Duodenal mucosa (tissue), 2 donors: ENCODE measurements around the gene DIP2C.

ENCODE experiments used
- H3K27ac ChIP-seq: one replicate; pipeline ENCODE4 v1.7.0; 2013; ENCODE audit warnings: low read depth, low read length
- H3K27me3 ChIP-seq, 2 donors: one replicate each; pipeline ENCODE4 v1.7.0; 2013; ENCODE audit warnings: low read length in 2 of 2, control low read depth in 1 of 2; ENCODE audit not compliant: insufficient read depth in 2 of 2, control insufficient read depth in 1 of 2
- H3K36me3 ChIP-seq, 2 donors: one replicate each; pipeline ENCODE4 v1.7.0; 2013; ENCODE audit warnings: low read length in 2 of 2, control low read depth in 1 of 2; ENCODE audit not compliant: insufficient read depth in 2 of 2, control insufficient read depth in 1 of 2
- H3K4me1 ChIP-seq, 2 donors: one replicate each; pipeline ENCODE4 v1.7.0; 2013; ENCODE audit warnings: low read length in 2 of 2, control low read depth in 1 of 2; ENCODE audit not compliant: insufficient read depth in 2 of 2, control insufficient read depth in 1 of 2
- H3K4me3 ChIP-seq, 2 donors: one replicate each; pipeline ENCODE4 v1.7.0; 2013; ENCODE audit warnings: low read length in 2 of 2, low read depth in 1 of 2
- H3K9ac ChIP-seq, 2 donors: one replicate each; pipeline ENCODE4 v1.7.0; 2013; ENCODE audit warnings: low read length in 2 of 2, low read depth in 1 of 2
- H3K9me3 ChIP-seq, 2 donors: one replicate each; pipeline ENCODE4 v1.7.0; 2013; ENCODE audit warnings: low read length in 2 of 2, control low read depth in 1 of 2; ENCODE audit not compliant: control insufficient read depth in 1 of 2

The DIP2C gene

DNA sequence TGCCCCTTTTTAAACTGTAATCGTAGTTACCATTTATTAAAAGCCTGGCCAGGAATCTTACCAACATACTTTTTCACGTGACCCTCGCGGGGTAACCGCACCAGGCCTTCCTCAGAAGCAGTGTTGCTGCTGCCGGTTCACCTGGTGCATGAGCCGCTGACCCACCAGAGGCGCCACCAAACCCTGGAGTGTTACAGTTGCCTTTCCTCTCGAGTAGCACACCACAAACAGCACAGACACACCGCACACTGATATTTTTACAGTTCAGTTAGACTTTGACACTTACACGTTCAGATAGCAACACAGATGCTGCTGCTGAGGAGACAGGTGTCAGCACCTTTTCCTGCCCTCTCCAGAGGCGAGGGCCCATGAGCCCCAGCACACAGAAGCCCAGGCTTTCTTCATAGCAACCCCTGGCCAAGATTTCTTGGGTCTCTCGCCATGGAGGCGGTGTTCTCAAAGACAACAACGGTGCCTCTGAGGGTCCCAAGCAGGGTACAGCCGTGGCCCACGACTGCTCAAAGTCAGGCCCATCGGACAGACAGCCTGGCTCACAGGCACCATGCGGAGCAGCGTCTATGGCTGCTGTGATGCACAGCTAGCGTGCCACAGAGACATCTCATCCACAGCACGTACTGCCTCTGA lies 123.1 kb downstream of the DIP2C start:
- no peak overlapping the region for H3K27ac ChIP-seq
- H3K9me3 ChIP-seq = peaks cover 8 to 13% of the 10 kb centered on the region in 2 donors
- H3K36me3 ChIP-seq = no peaks in the 10 kb centered on the region
- H3K27me3 ChIP-seq = no peaks in the 10 kb centered on the region
- peaks cover under 1 to 7% of the 10 kb centered on the region in 2 donors for H3K4me1 ChIP-seq
- H3K4me3 ChIP-seq = no peak overlapping the region
- H3K9ac ChIP-seq = no peak overlapping the region

DNA sequence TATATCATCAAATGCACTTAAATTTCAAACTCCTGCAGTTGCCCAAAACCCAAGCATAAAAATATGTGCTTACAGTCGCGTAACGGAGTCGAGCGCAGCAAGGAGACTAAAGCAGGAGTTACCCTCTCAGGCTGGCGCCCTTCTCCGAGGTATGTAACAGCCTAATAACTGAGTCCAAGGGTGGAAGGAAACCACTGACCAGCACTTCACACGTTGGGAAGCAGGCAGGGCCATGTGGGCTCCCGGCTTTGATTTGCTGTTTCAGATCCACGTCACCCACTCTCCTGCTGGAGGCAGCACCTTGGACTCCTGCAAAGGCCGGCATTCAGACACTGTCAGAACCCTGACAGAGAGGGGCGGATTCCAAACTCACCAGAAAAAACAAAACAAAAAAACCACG lies 123.8 kb downstream of the DIP2C start:
- Histone ChIP-seq H3K4me3 (no peak overlapping the region), H3K27ac (no peak overlapping the region), H3K27me3 (no peaks in the 10 kb centered on the region)

DNA sequence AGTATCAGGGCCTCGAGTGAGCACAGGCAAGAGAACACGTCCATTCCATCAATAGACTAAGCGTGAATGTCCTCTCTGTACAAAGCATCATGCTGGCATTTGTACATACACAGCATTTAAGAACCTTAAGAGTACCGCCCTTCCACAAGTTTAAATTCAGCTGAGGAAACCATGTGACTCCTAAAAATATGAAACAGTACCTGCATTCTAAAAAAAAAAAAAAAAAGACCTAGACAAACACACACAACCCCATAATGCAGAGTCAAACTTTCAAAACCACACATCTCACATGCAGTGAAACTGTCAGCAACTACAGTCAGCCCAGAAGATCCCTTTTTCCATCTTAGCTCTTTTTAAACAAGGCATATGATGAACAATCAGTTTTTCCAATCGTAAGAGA lies 124.3 kb downstream of the DIP2C start:
- Histone ChIP-seq H3K9ac (no peak overlapping the region), H3K4me3 (no peak overlapping the region), H3K36me3 (no peaks in the 10 kb centered on the region), H3K27ac (no peak overlapping the region), H3K4me1 (peaks cover 10 to 12% of the 10 kb centered on the region in 2 donors), H3K9me3 (peaks cover 8 to 11% of the 10 kb centered on the region in 2 donors), H3K27me3 (no peaks in the 10 kb centered on the region)

More for the DNA sequence above, 123.8 kb downstream of the DIP2C start:
- Histone ChIP-seq H3K9ac (no peak overlapping the region), H3K9me3 (peaks cover 8 to 13% of the 10 kb centered on the region in 2 donors), H3K4me1 (peaks cover 7% of the 10 kb centered on the region in 2 donors), H3K36me3 (no peaks in the 10 kb centered on the region)

DNA sequence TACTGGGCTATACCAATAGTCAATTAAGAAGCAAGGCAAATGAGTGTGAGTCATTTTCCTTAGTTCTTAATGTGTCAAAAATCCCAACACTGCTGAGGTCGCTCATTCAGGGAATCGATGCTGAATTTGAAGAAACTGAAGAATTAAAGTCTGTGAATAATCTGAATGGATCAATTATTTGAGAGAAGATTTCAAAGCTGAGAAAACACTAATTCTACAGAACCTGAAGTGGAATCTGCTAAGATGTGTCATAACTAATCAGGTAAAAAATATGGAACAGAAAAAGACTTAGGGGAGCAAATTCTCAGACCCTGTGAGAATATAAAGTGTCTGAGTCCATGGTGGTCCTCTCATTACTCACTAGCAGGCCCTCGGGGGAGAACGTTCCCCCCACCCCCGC lies 125.6 kb downstream of the DIP2C start:
- Histone ChIP-seq H3K27ac (no peak overlapping the region), H3K36me3 (no peaks in the 10 kb centered on the region), H3K4me1 (peaks cover 12 to 16% of the 10 kb centered on the region in 2 donors), H3K4me3 (no peak overlapping the region), H3K9me3 (peaks cover 7 to 8% of the 10 kb centered on the region in 2 donors), H3K9ac (no peak overlapping the region), H3K27me3 (no peaks in the 10 kb centered on the region)

DNA sequence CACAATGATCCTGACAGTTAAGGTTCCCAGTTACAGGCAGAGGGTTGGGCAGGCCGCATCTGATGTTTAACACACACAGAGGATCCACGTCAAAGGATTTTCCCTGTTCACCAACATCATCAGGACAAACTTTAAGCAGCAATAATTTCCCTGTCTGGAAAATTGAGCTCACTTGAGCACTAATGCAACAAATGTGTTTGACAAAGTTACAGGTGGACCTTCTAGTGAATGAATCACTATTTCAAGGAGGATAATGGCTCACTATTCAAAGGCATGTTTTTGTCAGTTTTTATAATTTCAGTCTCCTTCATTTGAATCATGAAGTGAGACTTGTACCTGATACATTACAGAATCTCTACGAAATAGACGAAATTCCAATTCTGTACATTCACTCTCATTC lies 127.3 kb downstream of the DIP2C start:
- Histone ChIP-seq H3K27me3 (no peaks in the 10 kb centered on the region), H3K4me1 (peaks cover 12 to 16% of the 10 kb centered on the region in 2 donors), H3K4me3 (no peak overlapping the region), H3K27ac (no peak overlapping the region), H3K9ac (no peak overlapping the region), H3K9me3 (peaks cover 7 to 8% of the 10 kb centered on the region in 2 donors), H3K36me3 (no peaks in the 10 kb centered on the region)

DNA sequence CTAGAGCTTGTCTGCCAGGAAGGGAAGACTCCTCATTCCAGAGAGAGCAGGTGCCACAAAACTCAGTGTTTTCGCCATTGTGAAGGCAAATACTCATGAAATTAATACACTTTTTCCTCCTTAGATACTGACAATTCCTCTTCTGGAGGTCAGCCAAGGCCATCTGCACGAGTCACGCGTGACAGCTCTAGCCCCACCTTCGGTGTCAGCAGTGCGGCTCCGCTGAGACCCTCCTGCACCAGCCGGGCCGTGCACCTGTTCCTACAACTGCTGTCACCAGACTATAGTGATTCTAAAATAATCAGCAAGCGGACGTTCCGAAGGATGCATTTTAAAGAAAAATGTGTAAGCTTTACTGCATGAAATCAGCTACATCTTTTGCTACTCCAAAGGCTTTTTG lies 127.7 kb downstream of the DIP2C start:
- Histone ChIP-seq H3K27me3 (no peaks in the 10 kb centered on the region), H3K27ac (no peak overlapping the region), H3K9ac (no peak overlapping the region), H3K4me1 (peaks cover 12 to 16% of the 10 kb centered on the region in 2 donors), H3K9me3 (peaks cover 7 to 8% of the 10 kb centered on the region in 2 donors), H3K36me3 (no peaks in the 10 kb centered on the region), H3K4me3 (no peak overlapping the region)

DNA sequence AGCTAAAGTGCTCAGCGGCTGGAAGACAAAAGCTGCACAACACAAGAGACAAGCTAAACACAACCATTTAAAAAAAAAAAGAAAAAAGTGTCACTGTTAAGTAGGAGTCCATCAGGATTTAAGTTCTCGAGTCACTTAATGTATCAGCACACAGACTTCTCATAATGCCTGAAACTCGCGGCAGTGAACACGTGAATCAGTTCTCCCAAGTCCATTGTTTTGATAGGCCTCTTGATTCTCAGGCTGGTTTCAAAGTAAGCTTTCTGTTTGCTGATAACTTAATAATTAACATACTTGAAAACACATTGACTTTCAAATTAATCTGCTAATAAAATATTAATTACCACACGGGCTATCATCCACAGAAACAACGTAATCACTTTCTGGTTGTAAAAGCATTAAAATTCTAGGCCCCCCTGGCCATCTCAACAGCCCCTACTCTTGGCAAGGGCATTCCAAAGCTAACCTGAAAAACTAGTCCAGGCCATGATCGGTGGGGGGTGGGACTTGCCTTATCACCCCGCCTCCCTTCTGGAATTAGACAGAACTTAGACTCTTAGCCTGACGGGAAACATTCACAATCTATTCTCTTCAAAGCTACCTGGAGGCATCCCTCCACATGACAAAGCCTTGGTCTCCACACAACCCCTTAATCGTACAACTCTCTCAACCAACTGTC lies 129.0 kb downstream of the DIP2C start:
- Histone ChIP-seq H3K9ac (no peak overlapping the region), H3K4me3 (no peak overlapping the region), H3K27ac (no peak overlapping the region), H3K27me3 (no peaks in the 10 kb centered on the region), H3K4me1 (peaks cover 5 to 16% of the 10 kb centered on the region in 2 donors), H3K36me3 (no peaks in the 10 kb centered on the region), H3K9me3 (peaks cover 7 to 8% of the 10 kb centered on the region in 2 donors)

DNA sequence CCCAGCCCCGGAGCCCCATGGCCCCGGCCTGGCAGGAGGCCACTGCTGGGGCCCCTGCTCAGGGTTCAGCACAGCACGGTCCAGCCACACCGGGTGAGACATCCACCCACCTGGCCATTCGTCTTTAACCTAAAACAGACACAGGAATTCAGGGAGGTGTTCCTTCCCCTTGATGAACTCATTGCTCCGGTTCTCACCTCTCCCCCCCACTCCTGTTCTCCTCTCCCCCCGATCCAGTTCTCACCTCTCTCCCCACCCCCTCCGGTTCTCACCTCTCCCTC lies 129.8 kb downstream of the DIP2C start:
- Histone ChIP-seq H3K27me3 (no peaks in the 10 kb centered on the region), H3K4me1 (peaks cover 5 to 16% of the 10 kb centered on the region in 2 donors)

DNA sequence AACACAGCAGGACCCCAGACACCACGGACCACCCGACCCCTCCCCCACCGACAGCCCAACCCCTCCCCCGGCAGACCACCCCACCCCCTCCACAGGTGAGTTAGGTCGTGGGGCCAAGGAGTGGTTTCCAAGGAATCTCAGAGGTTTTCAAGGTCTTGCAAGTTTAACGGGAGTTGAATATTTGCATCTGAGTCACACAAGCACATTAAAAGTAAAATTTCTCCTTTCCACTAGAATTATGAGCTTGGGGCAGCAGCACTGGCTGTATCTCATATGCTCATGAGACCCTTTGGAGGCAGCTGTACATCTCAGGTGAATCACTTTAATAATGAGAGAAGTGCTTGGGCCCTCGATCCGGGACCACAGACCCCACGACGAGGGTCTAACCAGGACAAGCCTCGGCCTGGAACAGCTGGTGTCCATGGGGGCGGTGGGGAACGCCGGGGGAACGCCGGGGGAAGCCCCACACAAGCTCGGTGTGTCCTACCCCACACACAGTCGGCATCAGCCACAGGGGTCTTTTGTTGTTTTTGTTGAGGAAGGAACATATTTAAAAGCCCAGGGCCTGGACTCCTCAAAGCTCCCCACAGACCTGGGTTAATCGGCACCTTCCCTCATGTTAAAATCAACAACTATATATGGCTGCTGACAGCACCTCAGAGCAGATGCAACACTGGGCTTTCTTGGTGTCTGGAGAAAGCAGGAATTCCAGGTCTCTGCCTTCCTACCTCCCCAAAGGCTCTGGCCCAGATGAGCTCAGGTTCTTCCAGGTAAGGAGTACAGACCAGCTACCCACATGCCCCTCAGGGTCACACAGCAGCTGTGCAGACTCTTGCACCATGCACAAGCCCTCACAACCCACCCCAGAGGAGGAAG lies 130.3 kb downstream of the DIP2C start:
- Histone ChIP-seq H3K9me3 (peaks cover 3 to 6% of the 10 kb centered on the region in 2 donors), H3K27me3 (no peaks in the 10 kb centered on the region), H3K4me3 (no peak overlapping the region), H3K4me1 (peaks cover 5 to 16% of the 10 kb centered on the region in 2 donors), H3K27ac (no peak overlapping the region), H3K9ac (no peak overlapping the region), H3K36me3 (no peaks in the 10 kb centered on the region)

More for the DNA sequence above, 129.8 kb downstream of the DIP2C start:
- Histone ChIP-seq H3K9me3 (peaks cover 7 to 8% of the 10 kb centered on the region in 2 donors), H3K36me3 (no peaks in the 10 kb centered on the region), H3K9ac (no peak overlapping the region), H3K4me3 (no peak overlapping the region), H3K27ac (no peak overlapping the region)

DNA sequence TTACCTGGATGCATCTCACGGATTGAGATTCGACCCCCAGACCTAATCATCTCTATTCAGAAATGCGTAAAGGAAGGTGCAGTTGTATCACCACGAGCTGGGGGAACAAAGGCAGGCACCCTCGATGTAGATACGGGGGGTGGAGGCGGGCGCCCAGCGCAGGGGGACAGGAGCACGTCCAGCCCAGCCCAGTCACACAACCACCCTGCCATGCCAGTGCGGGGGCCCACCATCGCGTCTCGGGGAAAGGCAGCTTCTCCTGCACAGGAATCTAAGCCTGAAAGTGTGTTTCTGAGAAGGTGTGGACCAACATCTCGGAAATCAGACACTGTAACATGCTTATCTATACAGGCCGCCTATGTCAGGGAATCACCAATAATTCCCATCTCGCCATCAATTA lies 131.1 kb downstream of the DIP2C start:
- Histone ChIP-seq H3K4me3 (no peak overlapping the region), H3K9ac (no peak overlapping the region), H3K4me1 (peaks cover 5 to 16% of the 10 kb centered on the region in 2 donors)

More for the DNA sequence above, 131.1 kb downstream of the DIP2C start:
- H3K27ac ChIP-seq = no peak overlapping the region
- H3K27me3 ChIP-seq = no peaks in the 10 kb centered on the region
- H3K36me3 ChIP-seq = no peaks in the 10 kb centered on the region
- no peaks in the 10 kb centered on the region for H3K9me3 ChIP-seq
